Activated T-cell treated with anti-CD3 and anti-CD28 coated beads for 48 hours (primary cell): ENCODE data around the gene MED26.

Experiments used
- DNase-seq: peaks from one replicate; pipeline ENCODE4 v3.0.0-alpha.2; 2020; ENCODE audit warnings: low read depth

The MED26 gene

GRCh38 chr19:16588824-16589577 lies 39.0 kb downstream of the MED26 start:
- DNase-seq: no peak

GRCh38 chr19:16587833-16588823 lies 39.9 kb downstream of the MED26 start:
- peak; percentile 64 for DNase-seq

- DNase-seq: no peak
Measured at GRCh38 chr19:16586991-16587832, 40.8 kb downstream of the MED26 start.

GRCh38 chr19:16586477-16586871 lies 41.5 kb downstream of the MED26 start:
- no peak for DNase-seq

- DNase-seq: no peak
Measured at GRCh38 chr19:16585808-16586476, 42.1 kb downstream of the MED26 start.

GRCh38 chr19:16585094-16585801 lies 42.8 kb downstream of the MED26 start:
- no peak for DNase-seq

- peak; percentile 83 for DNase-seq
Measured at GRCh38 chr19:16584248-16585093, 43.5 kb downstream of the MED26 start.

- no peak for DNase-seq
Measured at GRCh38 chr19:16582486-16583261, 45.3 kb downstream of the MED26 start.

GRCh38 chr19:16581971-16582343 lies 46.0 kb downstream of the MED26 start:
- DNase-seq: no peak

- no peak for DNase-seq
Measured at GRCh38 chr19:16581145-16581970, 46.6 kb downstream of the MED26 start.

- no peak for DNase-seq
Measured at GRCh38 chr19:16579381-16579780, 48.6 kb downstream of the MED26 start.

- no peak for DNase-seq
Measured at GRCh38 chr19:16577531-16577985, 50.4 kb downstream of the MED26 start.

- no peak for DNase-seq
Measured at GRCh38 chr19:16576690-16577530, 51.1 kb downstream of the MED26 start.

GRCh38 chr19:16575861-16576689 lies 51.9 kb downstream of the MED26 start:
- no peak for DNase-seq

GRCh38 chr19:16575282-16575681 lies 52.7 kb downstream of the MED26 start:
- no peak for DNase-seq

- no peak for DNase-seq
Measured at GRCh38 chr19:16573925-16574324, 54.1 kb downstream of the MED26 start.
